Measurements from ENCODE around the gene PPM1F.

PPM1F gene, protein sequence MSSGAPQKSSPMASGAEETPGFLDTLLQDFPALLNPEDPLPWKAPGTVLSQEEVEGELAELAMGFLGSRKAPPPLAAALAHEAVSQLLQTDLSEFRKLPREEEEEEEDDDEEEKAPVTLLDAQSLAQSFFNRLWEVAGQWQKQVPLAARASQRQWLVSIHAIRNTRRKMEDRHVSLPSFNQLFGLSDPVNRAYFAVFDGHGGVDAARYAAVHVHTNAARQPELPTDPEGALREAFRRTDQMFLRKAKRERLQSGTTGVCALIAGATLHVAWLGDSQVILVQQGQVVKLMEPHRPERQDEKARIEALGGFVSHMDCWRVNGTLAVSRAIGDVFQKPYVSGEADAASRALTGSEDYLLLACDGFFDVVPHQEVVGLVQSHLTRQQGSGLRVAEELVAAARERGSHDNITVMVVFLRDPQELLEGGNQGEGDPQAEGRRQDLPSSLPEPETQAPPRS

GRCh38 chr22:21952586-21953571 lies at the start of gene PPM1F:
PPM1F (minus strand) TSS chr22:21952848; CDS start chr22:21946048, 6,800 bp downstream.
- DNase-seq, result peak; percentile 89

GRCh38 chr22:22001664-22002525 lies 49.2 kb upstream of the PPM1F start:
- no peak for DNase-seq

DNA sequence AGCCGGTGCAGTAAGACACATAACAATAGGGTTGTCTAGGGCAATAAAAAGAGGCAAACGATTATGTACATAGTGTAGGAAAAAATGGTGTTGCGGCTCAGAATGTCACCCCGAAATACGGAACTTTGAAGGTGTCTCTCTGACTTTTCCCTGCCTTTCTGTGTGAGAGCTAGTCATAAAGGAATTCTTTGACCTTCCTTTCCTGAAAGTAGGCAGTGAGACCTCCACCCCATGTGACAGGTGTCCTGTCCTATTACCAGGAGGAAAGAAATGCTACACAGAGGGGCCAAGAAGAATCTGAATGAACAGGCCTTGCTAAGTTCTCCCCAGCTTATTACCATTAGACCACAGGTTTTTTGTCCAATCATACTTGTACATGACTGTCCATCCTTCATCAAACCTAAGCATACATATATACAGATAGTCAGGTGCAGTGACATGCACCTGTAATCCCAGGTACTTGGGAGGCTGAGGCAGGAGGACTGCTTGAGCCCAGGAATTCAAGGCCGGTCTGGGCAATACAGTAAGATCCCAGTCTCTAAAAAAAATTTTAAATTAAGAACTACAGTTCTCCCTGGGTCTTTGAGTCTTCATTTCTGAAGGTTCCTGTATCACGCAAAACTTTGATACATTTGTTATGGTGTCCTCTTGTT lies 46.1 kb upstream of the PPM1F start:
- DNase-seq, result no peak

DNA sequence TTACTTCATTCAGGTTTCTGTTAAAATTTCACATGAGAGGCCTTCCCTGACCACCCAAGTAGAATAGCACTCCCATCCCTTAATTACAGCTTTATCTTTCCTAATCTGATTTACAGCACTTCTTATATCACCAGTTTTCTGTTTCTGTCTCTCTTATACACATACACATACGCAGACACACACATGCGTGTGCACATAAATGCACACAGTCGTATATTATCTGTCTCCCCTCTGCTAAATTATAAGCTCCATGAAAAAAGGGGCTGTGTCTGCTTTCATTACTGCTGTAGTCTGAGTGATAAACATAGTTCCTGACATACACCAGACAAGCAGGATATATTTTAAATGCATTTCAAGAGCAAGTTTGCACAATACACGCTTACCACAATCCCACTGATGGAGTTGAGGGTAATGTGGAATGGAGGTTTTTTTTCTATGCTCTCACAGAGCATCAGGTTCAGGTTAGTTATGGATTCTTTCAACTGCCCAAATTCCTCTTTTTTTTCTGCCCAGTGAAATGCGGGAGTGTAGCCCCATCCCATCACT lies 43.6 kb upstream of the PPM1F start:
- no peak for DNase-seq

DNA sequence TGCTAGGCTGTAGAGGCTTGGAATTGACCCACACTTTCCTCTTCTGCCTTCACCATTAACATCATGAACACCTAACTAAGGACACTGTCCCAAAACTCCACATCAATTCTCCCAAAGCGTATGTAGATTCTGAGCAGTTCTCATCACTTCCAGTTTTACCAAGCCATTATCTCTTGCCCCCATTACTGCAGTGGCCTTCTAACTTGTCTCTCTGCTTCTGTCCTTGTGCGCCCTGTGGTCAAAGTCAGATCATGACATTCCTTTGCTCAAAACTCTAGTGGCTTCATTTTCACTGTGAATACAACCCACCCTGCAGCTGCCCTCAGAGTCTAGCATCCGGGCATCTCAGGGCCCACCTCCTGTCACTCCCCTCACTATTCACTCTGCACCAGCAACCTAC lies 43.0 kb upstream of the PPM1F start:
- no peak for DNase-seq

GRCh38 chr22:21994881-21995444 lies 42.3 kb upstream of the PPM1F start:
- DNase-seq, result no peak

DNA sequence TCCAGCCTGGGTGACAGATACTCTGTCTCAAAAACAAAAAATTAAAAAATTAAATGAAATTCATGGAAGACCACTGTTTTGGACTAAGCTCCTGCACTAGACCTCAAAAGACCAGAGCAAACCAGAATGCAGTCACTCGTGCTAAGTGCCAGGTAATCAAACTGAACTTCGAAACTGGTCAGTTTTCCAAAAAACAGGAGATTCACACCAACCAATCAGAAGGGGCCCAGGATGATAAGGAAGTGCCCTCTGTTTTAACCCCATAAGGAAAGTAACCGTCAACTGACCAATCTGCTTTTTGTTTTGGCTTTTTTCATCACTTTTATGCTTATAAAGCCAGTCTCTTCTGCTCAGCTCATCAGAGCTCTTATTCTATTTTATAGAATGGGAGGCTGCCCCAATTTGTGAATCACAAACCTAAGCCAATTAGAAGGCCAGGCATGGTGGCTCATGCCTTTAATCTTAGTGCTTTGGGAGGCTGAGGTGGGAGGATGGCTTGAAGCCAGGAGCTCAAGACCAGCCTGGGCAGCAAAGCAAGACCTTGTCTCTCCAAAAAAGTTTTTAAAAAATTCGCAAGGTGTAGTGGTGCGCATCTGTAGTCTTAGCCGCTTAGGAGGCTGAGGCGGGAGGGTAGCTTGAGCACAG lies 40.1 kb upstream of the PPM1F start:
- no peak for DNase-seq

DNA sequence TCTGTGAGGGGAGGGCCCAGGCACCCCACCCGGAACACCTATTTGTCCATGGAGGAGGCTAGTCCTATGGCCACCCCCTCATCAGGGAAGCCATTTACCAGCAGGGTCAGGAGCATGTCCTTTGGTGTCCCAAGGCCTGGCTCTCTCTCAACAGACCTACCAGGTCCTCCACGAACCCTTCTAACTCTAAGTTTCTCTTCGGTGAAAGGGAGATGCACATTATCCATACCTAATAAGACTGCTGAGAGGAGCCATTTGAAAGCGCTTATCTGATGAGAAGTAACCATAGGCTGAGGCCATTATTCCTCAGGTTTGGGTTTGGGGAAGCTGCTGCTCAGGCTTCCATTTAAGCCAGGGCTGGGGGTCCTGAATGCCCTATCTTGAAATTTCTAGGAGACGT lies 39.1 kb upstream of the PPM1F start:
- no peak for DNase-seq

DNA sequence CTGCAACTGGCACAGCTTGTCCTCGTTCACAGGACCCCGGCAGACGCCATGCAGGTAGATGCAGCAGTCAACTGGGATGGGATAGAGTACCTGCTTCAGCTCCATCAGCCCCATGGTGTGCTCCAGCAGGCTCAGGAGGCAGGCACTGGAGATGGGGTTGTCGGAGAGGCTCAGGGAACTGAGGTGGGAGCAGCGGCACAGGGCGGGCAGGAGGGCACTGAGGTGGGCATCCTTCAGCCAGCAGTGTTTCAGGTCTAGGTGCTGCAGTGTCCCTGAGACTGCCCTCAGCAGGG lies 38.6 kb upstream of the PPM1F start:
- DNase-seq, result no peak

GRCh38 chr22:21990445-21991303 lies 38.0 kb upstream of the PPM1F start:
- DNase-seq, result no peak

DNA sequence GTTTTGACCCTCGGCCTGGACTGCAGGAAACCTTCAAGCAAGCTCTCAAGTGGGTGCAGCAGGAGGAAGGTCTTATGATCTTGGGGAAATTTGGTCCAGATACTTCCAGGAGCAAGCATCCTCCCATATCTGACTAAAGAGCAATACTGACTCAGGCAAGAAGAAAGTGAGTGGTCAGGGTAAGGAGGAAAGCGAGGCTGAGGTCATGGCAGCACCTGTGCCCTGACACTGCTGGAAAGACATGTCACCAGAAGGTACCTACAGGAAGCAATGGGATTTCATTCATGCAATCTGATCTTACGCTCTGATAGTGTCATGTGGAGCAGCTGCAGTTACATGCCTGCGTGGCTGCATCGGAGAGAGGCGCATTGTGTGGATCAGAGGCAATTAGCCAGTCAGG lies 36.4 kb upstream of the PPM1F start:
- DNase-seq, result no peak

- DNase-seq, result no peak
Measured at GRCh38 chr22:21985214-21985613, 32.6 kb upstream of the PPM1F start.

DNA sequence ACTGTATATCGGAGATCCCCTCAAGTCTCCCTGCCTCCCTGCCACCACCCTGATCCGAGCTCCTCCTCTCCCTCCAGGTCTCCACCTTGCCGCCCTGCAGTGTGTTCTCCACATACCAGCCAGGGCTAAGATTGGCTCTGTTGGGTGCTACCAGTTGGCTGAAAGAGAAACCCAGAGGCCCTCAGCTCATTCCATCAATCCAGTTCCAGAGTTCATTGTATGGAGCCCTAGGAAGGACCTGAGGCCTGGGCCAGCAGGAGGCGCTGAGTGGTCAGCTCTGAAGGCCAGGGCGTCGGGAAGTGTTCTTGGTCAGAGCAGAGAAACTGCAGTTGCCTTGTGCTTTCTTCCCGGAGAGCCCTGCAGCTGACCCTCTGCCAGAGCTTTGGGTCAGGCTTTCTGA lies 32.1 kb upstream of the PPM1F start:
- no peak for DNase-seq

DNA sequence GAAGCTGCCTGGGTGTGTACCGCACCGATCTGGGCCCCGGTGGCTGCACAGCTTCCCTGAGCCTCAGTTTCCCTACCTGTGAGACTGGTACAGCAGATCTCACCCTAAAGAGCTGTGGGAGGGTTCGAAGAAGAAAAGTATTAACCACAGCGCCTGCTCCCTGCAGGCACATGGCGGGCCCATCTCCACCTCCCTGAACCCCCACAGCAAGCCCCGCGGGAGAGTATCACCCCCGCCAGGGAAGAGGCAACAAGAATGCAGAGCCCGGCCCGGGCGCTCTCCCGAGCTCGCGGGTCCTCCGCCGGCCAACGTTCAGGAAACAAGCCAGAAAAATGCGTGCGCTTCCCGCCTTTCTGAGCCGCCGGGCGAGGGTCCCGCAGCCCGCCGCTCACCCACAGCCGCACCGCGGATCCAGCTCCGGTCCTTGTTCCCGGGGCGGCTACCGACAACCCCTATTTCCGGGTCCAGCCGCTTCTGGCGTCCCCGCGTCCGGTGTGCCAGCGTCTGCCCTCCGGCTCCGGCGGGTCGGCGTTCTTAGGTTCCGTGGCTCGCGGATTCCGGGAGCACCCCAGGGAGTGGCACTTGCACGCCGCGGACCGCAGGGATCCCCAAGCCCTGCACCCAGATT lies 29.8 kb upstream of the PPM1F start, which contains the start of gene TOP3B:
Gene TOP3B (minus strand): TSS at position 450 of the 628 bp plus-strand sequence. CDS start 7,078 bp downstream, outside the sequence.
- DNase-seq, result peak; percentile 84

DNA sequence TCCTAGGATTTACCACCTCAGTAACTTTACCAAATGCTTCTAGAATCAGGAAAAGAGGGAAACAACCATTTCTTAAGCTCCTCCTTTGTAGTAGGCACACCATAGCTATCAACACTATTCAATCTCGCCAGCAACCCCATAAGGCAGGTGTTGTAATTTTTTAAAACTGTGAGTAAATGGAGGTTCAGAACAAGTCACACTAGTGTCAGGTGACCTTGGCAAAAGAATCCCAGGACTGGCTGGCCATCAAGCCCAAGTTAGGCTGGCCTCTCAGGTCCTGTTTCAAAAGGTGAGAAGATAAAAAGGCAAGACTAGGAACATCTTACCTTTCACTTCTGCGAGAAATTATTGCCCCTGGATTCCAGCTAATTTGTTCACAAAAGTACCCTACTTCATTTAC lies 29.2 kb upstream of the PPM1F start:
- DNase-seq, result no peak

GRCh38 chr22:21980547-21980946 lies 27.9 kb upstream of the PPM1F start:
- no peak for DNase-seq

DNA sequence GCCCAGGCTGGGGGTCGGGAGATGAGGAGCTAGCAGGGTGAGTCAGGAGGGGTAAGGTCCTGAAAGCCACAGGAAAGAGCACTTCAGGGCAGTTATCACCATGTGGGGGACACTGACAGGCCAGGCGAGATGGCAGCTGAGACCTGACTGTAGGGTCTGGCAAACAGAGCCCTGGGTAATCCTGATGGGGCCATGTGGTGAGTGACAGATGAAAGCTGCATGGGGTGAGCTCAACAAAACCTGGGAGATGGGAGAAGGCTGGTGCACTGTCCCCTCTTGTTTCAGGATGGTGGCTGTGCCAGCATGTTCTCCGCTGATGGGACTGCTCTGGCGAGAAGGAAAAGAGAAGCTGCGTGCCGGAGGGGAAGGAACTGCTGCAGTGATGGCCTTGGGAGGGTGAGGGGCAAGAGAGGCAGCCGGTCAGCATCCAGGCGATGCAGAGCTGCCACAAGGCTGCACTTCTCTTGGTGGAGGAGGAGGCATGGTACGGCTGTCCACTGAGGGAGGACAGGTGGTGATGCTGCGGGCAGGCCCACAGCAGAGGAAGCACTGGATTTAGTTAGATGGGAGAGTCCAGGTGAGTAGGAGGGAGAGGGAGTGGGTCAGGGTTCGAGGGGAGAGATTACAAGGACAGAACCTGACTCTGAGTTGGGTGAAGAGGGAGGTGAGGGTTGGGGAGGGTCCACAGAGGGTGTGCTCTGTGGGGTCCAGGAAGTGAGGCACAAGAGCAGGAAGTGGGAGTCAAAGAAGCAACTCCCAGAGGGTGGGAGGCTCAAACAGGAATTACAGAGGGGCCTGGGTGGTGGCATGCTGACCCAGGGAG lies 26.1 kb upstream of the PPM1F start:
- no peak for DNase-seq

DNA sequence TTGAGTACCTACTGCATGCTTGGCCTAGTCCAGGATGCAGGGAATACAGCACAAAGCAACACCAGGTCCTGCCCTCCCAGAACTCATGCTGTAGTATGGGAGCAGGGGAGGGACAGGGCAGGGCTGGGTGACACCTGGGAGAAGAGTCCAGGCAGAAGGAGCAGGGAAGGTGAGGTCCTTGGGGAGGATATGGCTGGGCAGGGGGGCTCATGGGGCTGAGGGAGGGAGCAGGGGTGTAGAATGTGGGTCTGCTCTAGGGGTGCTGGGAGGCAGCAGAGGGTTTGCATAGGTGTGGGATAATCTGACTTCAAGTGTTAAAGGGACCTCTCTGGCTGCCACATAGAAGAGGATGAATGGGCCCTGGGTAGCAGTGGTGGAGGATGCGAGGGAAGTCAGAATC lies 25.2 kb upstream of the PPM1F start:
- DNase-seq, result no peak

Data from activated naive CD4-positive, alpha-beta T cell treated with anti-CD3 and anti-CD28 coated beads, Interleukin-2, amount 50 U/mL, for 16 hours (primary cell).